Stimulated activated CD8-positive, alpha-beta memory T cell treated with anti-CD3 and anti-CD28 coated beads, Interleukin-4, amount 100 ng/mL, for 24 hours (primary cell): ENCODE results near the gene BCL6B.

Experiments used
- DNase-seq: peaks from one replicate; pipeline ENCODE4 v3.0.0-alpha.2; 2020; ENCODE audit warnings: low read depth

Gene BCL6B

GRCh38 chr17:7060165-7060891 lies 37.5 kb downstream of the BCL6B start:
- DNase-seq, result no peak

- DNase-seq, result no peak
These were observed 40.8 kb downstream of the BCL6B start for GRCh38 chr17:7063518-7064094.

- no peak for DNase-seq
These were observed 41.4 kb downstream of the BCL6B start for GRCh38 chr17:7064261-7064660.

GRCh38 chr17:7067198-7067597 lies 44.3 kb downstream of the BCL6B start:
- DNase-seq, result no peak

GRCh38 chr17:7068268-7068667 lies 45.4 kb downstream of the BCL6B start:
- DNase-seq, result no peak

GRCh38 chr17:7070712-7071111 lies 47.9 kb downstream of the BCL6B start:
- DNase-seq, result no peak

GRCh38 chr17:7072406-7072805 lies 49.6 kb downstream of the BCL6B start:
- DNase-seq, result no peak

GRCh38 chr17:7074931-7075330 lies 52.1 kb downstream of the BCL6B start:
- DNase-seq, result no peak

- DNase-seq, result no peak
These were observed 55.2 kb downstream of the BCL6B start for GRCh38 chr17:7077911-7078546.

GRCh38 chr17:7078711-7079110 lies 55.9 kb downstream of the BCL6B start:
- no peak for DNase-seq
